Esophagus squamous epithelium (tissue), 5 donors: ENCODE measurements around the gene SLC33A1. TPM values are rescaled to one million over a fixed set of nuclear protein-coding genes. Genes with fewer than 3 reads are reported as not detected.
"Not testable (repeated sequence)": the region's sequence is repeated elsewhere in the genome, so short reads cannot be mapped to it uniquely, and the experiment has no call there.

ENCODE experiments used
- DNase-seq: peaks from one replicate; lab custom pipeline; 2025; lab: John Stamatoyannopoulos, UW
- H3K27ac ChIP-seq, 4 donors: fragments of 200-600 bp; sonication (generic); one replicate each; pipeline ENCODE4 v1.5.1; 2016 to 2019; ENCODE audit warnings: mild to moderate bottlenecking in 1 of 4
- H3K27me3 ChIP-seq, 4 donors: fragments of 200-600 bp; sonication (generic); 1 replicate in 3 of 4; 2 replicates in 1 of 4; pipeline versions ENCODE4 v1.5.1 to v1.6.0; 2017 to 2021; ENCODE audit warnings: antibody characterized with exemption in 1 of 4
- H3K36me3 ChIP-seq, 3 donors: fragments of 200-600 bp; sonication (generic); one replicate each; pipeline ENCODE4 v1.5.1; 2016 to 2019
- H3K4me1 ChIP-seq, 3 donors: fragments of 200-600 bp; sonication (generic); one replicate each; pipeline ENCODE4 v1.5.1; 2017 to 2019
- H3K4me3 ChIP-seq, 4 donors: fragments of 200-600 bp; sonication (generic); 1 replicate in 3 of 4; 2 replicates in 1 of 4; pipeline ENCODE4 v1.5.1; 2016 to 2019; ENCODE audit warnings: mild to moderate bottlenecking in 2 of 4, moderate library complexity in 1 of 4
- H3K9me3 ChIP-seq, 3 donors: fragments of 200-600 bp; sonication (generic); one replicate each; pipeline ENCODE4 v1.5.1; 2016 to 2019
- CTCF ChIP-seq, 6 experiments: fragments of 450-650 bp in 4 of 6; fragments of 200-600 bp in 2 of 6; sonication (generic) in 2 of 6; IDR thresholded peaks; one replicate each; pipeline ENCODE4 v1.5.1; 2016 to 2019; ENCODE audit warnings: antibody characterized with exemption in 6 of 6, mild to moderate bottlenecking in 4 of 6, moderate library complexity in 4 of 6
- POLR2A ChIP-seq, 4 donors: fragments of 450-650 bp; IDR thresholded peaks; one replicate each; pipeline ENCODE4 v1.6.1; 2017; ENCODE audit warnings: antibody characterized with exemption in 4 of 4, mild to moderate bottlenecking in 4 of 4, moderate library complexity in 3 of 4
- WGBS, 2 donors: methylation state at CpG; one replicate each; pipeline ENCODE4 v1.1.5; 2018; 5-methylcytosine and 5-hydroxymethylcytosine counted together
- intact Hi-C: fragments of 100-400 bp; cut with DNase I; formaldehyde crosslinking; loops from one replicate; pipeline ENCODE4 v1.15.0; 2022
- total RNA-seq, 4 donors: library from RNA; depleted of rRNA; stranded (reverse); fragments of >200 nt; gene quantifications; one replicate each; pipeline ENCODE4 v1.1.0, GENCODE V29; 2016
- donor health status: DM: yes; HTN: yes; CAD: no.

The SLC33A1 gene
- total RNA-seq, 4 donors from 2014 or later: 16.3 to 22.0 (median 21.8) TPM

DNA sequence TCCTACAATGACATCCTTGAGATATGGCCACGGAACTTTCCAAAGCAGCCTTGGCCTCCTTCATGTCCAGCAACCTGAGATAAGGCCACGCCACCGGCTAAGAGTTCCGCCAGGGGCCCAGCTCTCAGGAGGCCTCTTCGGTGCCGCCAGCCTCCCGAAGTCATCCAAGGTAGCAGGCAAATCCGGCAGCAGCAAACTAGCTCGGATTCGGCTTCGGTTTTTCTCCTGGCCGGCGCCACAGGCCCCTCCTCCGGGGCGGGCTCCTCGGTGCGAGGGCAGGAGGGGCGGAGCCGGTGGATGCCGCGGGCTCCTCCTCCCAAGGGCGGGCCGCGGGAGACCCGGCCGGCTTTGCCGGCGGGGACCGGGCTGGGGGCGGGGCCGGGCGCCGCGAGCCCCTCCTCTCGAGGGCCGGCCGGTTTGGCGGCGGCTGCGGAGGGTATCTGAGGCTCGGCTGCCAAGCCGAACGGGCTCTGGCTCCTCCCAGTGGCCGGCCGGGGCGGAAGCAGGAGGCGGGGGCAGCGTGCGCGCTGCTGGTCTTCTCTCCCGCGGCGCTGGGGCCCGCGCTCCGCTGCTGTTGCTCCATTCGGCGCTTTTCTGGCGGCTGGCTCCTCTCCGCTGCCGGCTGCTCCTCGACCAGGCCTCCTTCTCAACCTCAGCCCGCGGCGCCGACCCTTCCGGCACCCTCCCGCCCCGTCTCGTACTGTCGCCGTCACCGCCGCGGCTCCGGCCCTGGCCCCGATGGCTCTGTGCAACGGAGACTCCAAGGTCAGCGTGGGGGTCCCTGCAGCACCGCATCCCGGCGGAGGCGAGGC lies 16.1 kb upstream of the SLC33A1 start, which contains the start of gene GMPS:
Gene GMPS (plus strand): TSS at position 518 of the 812 bp plus-strand sequence. CDS start 221 bp downstream, at position 739.
- peak; percentile 62 for DNase-seq
- TF ChIP-seq CTCF (IDR thresholded peaks at IDR 0.05) (peak; percentile 30 to 85 (median 62)), POLR2A (IDR thresholded peaks at IDR 0.05) (peak in 3 of 4 donors; percentile 23 to 85 (median 70))
- H3K4me1 ChIP-seq: peaks cover 0 to 41% (median 18%) of the 10 kb centered on the region in 3 donors
- H3K4me3 ChIP-seq: peak within 1 kb of the TSS; percentile 85 to 99 (median 93)
- WGBS, 2 donors: 0% methylated on average over 1 to 11 of the region's 83 CpGs
- no peaks in the 10 kb centered on the region for H3K27me3 ChIP-seq
- intact Hi-C loops: no loop called here
- H3K9me3 ChIP-seq: no peaks in the 10 kb centered on the region
- H3K27ac ChIP-seq: peak within 1 kb of the TSS; percentile 95 to 97 (median 96)
- no peaks in the 10 kb centered on the region for H3K36me3 ChIP-seq

DNA sequence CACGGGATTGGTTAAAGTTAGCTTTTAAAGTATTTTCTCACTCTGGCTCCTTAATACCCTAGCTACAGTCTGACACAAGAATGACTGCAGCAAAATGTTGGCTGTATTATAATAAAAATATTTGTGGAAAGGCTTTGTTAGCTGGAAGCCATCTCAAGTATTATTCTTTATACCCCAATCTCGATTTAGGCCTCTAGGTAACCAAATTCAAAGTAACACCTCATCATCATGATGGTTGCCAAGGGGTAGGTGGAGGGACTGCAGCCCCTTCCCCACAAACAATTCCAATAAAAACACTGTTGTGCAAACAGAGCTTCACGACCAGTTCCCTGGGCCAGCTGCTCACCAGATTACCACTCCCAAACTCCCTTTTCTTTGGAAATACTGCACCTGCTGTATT lies 15.5 kb upstream of the SLC33A1 start:
- no peaks in the 10 kb centered on the region for H3K27me3 ChIP-seq
- peak overlapping the region; percentile 91 to 96 (median 96) for H3K27ac ChIP-seq
- TF ChIP-seq POLR2A (IDR thresholded peaks at IDR 0.05) (no peak), CTCF (IDR thresholded peaks at IDR 0.05) (no peak)
- DNase-seq: no peak
- peaks cover 0 to 36% (median 17%) of the 10 kb centered on the region in 3 donors for H3K4me1 ChIP-seq
- H3K36me3 ChIP-seq: no peaks in the 10 kb centered on the region
- peak overlapping the region; percentile 85 to 99 (median 93) for H3K4me3 ChIP-seq
- intact Hi-C loops: no loop called here
- H3K9me3 ChIP-seq: no peaks in the 10 kb centered on the region
- WGBS, 2 donors: 25 to 34% methylated on average over 3 of the region's 3 CpGs

DNA sequence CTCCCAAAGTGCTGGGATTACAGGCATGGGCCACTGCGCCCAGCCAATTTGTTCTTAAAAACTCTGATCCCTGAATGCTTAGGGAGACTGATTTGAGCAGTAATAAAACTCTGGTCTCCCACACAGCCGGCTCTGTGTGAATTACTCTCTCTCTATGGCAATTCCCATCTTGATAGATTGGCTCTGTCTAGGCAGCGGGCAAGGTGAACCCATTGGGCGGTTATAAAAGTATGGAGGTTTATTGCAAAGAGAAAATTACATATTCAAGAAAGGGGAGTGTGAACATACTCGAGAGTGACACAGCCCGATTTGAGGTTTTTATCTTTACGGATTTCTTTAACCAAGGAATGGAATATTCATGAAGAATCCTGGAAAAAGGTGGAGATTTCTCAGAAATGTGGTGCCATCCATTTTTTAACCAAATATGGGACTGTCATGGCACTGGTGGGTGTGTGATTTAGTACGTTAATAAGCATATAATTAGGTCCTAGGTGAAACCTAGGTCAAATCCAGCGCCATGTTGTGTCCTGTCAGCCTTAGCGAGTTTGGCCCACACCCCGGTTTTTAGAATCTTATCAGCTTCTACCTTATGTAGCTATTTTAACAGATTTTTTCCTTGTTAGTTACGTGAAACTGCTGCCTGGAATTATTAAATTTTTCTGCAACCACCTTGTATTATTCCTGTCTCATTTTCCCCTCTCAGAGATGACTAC lies 9.0 kb upstream of the SLC33A1 start:
- H3K4me1 ChIP-seq: no peaks in the 10 kb centered on the region
- no peaks in the 10 kb centered on the region for H3K9me3 ChIP-seq
- no peak overlapping the region for H3K4me3 ChIP-seq
- WGBS, 2 donors: 85 to 92% methylated on average over 12 of the region's 12 CpGs
- no peaks in the 10 kb centered on the region for H3K27me3 ChIP-seq
- intact Hi-C loops: no loop called here
- H3K36me3 ChIP-seq: no peaks in the 10 kb centered on the region
- H3K27ac ChIP-seq: no peak overlapping the region
- no peak for DNase-seq
- no peak for TF ChIP-seq CTCF (IDR thresholded peaks at IDR 0.05)

DNA sequence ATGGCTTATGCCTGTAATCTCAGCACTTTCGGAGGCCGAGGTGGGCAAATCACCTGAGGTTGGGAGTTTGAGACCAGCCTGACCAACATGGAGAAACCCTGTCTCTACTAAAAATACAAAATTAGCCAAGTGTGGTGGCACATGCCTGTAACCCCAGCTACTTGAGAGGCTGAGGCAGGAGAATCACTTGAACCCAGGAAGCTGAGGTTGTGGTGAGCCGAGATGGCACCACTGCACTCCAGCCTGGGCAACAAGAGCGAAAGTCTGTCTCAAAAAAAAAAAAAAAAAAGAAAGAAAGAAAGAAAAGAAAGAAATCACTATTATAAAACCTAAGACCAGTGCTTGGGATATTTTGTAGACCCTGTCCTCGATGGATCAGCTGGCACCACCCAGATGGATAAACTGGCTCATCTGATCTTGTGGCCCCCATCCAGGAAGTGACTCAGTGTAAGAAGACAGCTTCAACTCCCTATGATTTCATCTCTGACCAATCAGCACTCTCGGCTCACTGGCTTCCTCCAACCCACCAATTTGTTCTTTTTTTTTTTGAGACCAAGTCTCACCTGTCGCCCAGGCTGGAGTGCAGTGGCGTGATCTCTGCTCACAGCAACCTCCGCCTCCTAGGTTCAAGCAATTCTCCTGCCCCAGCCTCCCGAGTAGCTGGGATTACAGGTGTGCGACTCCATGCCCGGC lies 8.2 kb upstream of the SLC33A1 start:
- H3K36me3 ChIP-seq, H3K9me3 ChIP-seq, H3K4me1 ChIP-seq, intact Hi-C loops, H3K4me3 ChIP-seq, H3K27me3 ChIP-seq, DNase-seq, H3K27ac ChIP-seq: not testable (repeated sequence)
- 63 to 85% methylated on average over 9 to 11 of the region's 12 CpGs for WGBS, 2 donors

DNA sequence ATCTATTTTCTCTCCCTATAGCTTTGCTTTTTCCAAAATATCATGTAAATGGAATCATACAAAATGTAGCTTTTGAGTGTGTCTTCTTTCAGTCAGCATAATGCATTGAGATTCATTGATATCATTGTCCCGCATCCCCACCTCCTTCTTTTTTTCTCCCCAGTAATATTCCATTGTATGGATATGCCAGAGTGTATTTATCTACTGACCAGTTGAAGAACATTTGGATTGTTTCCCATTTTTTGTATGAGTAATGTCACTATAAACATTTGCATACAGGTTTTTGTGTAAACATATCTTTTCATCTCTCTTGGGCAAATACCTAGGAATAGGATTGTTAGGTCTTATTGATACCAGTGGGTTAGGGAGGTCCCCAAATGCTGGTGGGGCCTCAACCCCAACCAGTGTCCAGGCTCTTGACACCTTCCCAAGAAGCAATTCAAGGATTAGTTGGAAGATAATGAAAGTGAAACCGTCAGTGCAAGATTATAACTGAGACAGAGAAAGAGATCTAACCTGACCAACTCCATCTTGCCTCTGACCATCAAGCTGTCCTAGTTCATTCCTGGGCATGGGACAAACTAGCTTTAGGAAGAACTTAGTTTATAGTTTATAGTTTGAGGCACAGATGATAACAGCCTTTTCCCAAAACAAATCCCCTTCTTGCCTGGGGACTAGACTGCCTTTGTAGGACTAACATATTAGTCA lies 7.4 kb upstream of the SLC33A1 start:
- intact Hi-C loops: no loop called here
- H3K36me3 ChIP-seq: no peaks in the 10 kb centered on the region
- no peaks in the 10 kb centered on the region for H3K27me3 ChIP-seq
- no peak for DNase-seq
- no peaks in the 10 kb centered on the region for H3K9me3 ChIP-seq
- no peak for TF ChIP-seq CTCF (IDR thresholded peaks at IDR 0.05)
- no peak for TF ChIP-seq POLR2A (IDR thresholded peaks at IDR 0.05)
- no peak overlapping the region for H3K4me3 ChIP-seq
- no peak overlapping the region for H3K27ac ChIP-seq
- no peaks in the 10 kb centered on the region for H3K4me1 ChIP-seq
- 75 to 83% methylated on average over 2 of the region's 2 CpGs for WGBS, 2 donors

GRCh38 chr3:155860424-155860823 lies 6.2 kb upstream of the SLC33A1 start:
- H3K4me1 ChIP-seq, H3K27me3 ChIP-seq, H3K9me3 ChIP-seq, H3K4me3 ChIP-seq, DNase-seq, intact Hi-C loops, H3K27ac ChIP-seq, H3K36me3 ChIP-seq: not testable (repeated sequence)
- 70 to 77% methylated on average over 5 of the region's 5 CpGs for WGBS, 2 donors
